ENCODE measurements around the gene TMCO6.
A peak's percentile ranks its signal among the peaks of the same experiment; 100 is the strongest.
"Not testable (repeated sequence)": the region's sequence is repeated elsewhere in the genome, so short reads cannot be mapped to it uniquely, and the experiment has no call there.

Gene TMCO6

GRCh38 chr5:140642718-140643117 is 3.5 kb downstream of the TMCO6 start:
- DNase-seq (ENCODE audit: low spot score): no peak
- POLR2A ChIA-PET (ENCODE audit: low non-redundant PET): interaction anchor here (0.5 kb wide), 1 partner anchor 9 kb away, joined by 4 read pairs; no protein-coding TSS in a partner anchor
- no peak for TF ChIP-seq CTCF (conservative IDR thresholded peaks at IDR 0.05; ENCODE audit: low read depth)
- H3K27ac ChIP-seq: peak overlapping the region; percentile 47
- CTCF ChIA-PET: interaction anchor here (0.5 to 0.7 kb wide), 2 partner anchors 18 to 21 kb away, joined by 4 read pairs; no protein-coding TSS in a partner anchor

DNA sequence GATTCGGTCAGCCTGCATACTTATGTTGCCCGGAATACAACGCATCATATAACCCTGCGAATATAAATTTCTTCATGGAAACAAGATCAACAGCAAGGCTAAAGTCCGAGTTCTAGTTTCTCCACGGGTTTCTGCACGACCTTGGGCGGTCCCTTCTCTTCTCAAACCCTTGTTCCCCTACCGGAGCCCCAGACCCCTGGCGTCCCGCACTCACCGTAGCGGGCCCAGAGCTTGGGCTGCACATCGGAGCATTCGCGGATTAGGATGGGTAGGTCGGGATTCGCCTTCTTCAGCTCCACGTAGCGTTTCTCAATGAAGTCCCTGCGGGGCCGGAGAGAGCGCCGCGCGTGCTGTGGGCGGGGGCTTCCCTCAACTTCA is 7.8 kb downstream of the TMCO6 start:
- TF ChIP-seq CTCF (conservative IDR thresholded peaks at IDR 0.05; ENCODE audit: low read depth): no peak
- ChIA-PET POLR2A (ENCODE audit: low non-redundant PET) (interaction anchor here (0.6 to 2.6 kb wide), 9 partner anchors 7 to 169 kb away, joined by 3 to 18 read pairs (median 4); partner anchors contain the start of genes APBB3, EIF4EBP3, SRA1 and WDR55), CTCF (interaction anchor here (0.6 to 2.2 kb wide), 7 partner anchors 10 to 242 kb away, joined by 3 to 10 read pairs (median 4); partner anchors contain the start of genes APBB3, EIF4EBP3, SLC35A4 and SRA1)
- peak overlapping the region; percentile 79 for H3K27ac ChIP-seq
- DNase-seq (ENCODE audit: low spot score): peak; percentile 36

GRCh38 chr5:140658870-140659269 is 19.6 kb downstream of the TMCO6 start:
- ChIA-PET POLR2A (ENCODE audit: low non-redundant PET) (interaction anchor here (0.6 kb wide), 1 partner anchor 1653 kb away, joined by 3 read pairs; no protein-coding TSS in a partner anchor), CTCF (no interaction called here)
- no peak overlapping the region for H3K27ac ChIP-seq
- DNase-seq (ENCODE audit: low spot score): no peak
- TF ChIP-seq CTCF (conservative IDR thresholded peaks at IDR 0.05; ENCODE audit: low read depth): no peak

DNA sequence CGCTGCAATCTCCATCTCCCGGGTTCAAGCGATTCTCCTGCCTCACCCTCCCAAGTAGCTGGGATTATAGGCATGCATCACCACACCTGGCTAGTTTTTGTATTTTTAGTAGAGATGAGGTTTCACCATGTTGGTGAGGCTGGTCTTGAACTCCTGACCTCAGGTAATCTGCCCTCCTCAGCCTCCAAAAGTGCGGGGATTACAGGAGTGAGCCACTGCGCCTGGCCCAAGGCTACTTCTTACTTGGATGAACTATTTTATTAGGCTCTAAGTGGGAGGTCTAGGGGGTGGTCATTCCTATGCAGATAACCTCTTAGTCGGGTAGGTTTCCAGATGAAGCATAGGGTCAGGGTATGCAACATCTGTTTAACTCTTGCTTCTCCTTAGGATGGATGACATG is 21.1 kb downstream of the TMCO6 start:
- CTCF ChIA-PET; POLR2A ChIA-PET (ENCODE audit: low non-redundant PET); H3K27ac ChIP-seq; DNase-seq (ENCODE audit: low spot score): not testable (repeated sequence)

GRCh38 chr5:140664030-140664358 is 24.7 kb downstream of the TMCO6 start:
- TF ChIP-seq CTCF (conservative IDR thresholded peaks at IDR 0.05; ENCODE audit: low read depth): no peak
- peak overlapping the region; percentile 94 for H3K27ac ChIP-seq
- CTCF ChIA-PET: interaction anchor here (0.7 to 1.0 kb wide), 2 partner anchors 21 to 106 kb away, joined by 3 to 4 read pairs; no protein-coding TSS in a partner anchor

GRCh38 chr5:140664359-140665119 is 25.3 kb downstream of the TMCO6 start, which contains the start of gene WDR55:
Gene WDR55 (plus strand): TSS chr5:140664904. CDS start chr5:140664913, 9 bp downstream.
- H3K27ac ChIP-seq: peak within 1 kb of the TSS; percentile 94
- DNase-seq (ENCODE audit: low spot score): peak; percentile 99
- no peak for TF ChIP-seq CTCF (conservative IDR thresholded peaks at IDR 0.05; ENCODE audit: low read depth)
- CTCF ChIA-PET: interaction anchor here (0.6 to 1.0 kb wide), 3 partner anchors 22 to 1357 kb away, joined by 3 to 6 read pairs (median 4); no protein-coding TSS in a partner anchor
- POLR2A ChIA-PET (ENCODE audit: low non-redundant PET): interaction anchor here (0.5 to 2.5 kb wide), 3 partner anchors 18 to 225 kb away, joined by 4 to 14 read pairs (median 6); partner anchors contain the start of genes IK and NDUFA2

More at GRCh38 chr5:140664030-140664358, 24.7 kb downstream of the TMCO6 start:
- DNase-seq (ENCODE audit: low spot score): no peak
- POLR2A ChIA-PET (ENCODE audit: low non-redundant PET): interaction anchor here (0.5 to 2.5 kb wide), 2 partner anchors 17 to 117 kb away, joined by 4 to 14 read pairs; partner anchors contain the start of genes IK and NDUFA2

GRCh38 chr5:140671035-140671434 is 31.8 kb downstream of the TMCO6 start:
- CTCF ChIA-PET; POLR2A ChIA-PET (ENCODE audit: low non-redundant PET); DNase-seq (ENCODE audit: low spot score): not testable (repeated sequence)
- H3K27ac ChIP-seq: peak overlapping the region; percentile 29; the same call in 1 of the 2 replicates
